HG03159 (cell line): Measurements from ENCODE around the gene THRB.

Experiments used
- ATAC-seq: cut with Tn5 transposase; IDR thresholded peaks from one replicate; pipeline ENCODE4 v1.9.1; 2021; ENCODE audit warnings: mild to moderate bottlenecking, moderate library complexity; ENCODE audit not compliant: unreplicated experiment

Gene THRB

DNA sequence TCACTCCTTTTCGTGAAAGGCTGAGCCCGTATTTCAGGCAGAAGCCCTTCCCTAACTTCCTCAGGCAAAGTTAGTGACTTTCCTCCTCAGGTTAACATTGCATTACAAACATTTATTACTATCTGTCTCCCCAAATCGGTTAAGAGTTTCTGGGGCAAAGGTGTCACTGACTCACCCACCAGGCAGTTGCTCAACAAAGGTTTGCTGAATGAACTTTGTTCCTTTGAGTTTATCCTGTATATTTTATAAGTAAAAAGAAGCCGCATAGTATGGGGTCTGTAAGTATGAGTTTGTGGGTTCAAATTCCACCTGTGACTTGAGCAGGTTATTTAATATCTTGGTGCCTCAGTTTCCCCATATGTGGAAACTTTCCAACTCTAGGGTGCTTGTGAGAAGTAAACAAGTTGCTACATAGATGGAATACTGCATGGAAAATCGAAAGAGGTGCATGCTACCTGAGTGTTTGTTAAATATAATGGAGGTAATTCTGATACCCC is 177.7 kb downstream of the THRB start:
- ATAC-seq = no peak

DNA sequence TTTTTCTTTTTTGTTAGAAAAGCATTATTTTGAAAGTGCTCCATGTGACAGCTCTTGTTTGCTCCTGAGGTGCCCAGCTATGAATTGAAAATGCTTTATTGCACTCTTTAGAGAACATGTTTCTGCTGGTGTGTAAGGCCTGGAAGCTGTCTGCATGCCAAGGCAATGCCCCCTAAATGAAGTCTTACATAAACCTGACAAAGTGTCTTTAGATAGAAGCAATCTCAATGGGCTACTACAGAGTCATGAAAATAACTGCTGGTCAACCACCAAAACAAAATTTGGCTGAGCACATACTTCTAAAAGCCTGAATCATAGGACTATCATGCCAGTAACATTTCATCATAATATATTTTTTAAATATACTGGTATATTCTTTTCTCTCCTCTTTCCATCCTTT is 178.7 kb downstream of the THRB start:
- no peak for ATAC-seq

DNA sequence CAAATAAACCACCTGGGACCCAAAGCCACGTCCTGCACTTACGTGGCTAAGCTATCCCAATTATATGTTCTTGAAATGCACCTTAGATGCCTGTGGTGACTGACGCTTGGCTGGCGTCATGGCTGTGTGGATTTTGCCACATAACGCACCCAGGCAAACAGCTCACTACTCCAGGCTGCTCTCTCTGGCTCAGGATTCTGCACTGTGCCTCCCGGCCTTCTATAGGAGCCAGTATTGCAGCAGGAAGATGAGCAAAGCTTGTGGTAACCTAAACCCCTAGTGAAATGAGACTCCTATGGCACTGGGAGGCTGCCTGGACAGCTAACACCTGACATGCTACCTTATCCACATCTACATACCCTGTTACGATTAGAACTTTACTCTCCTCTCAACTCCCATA is 179.3 kb downstream of the THRB start:
- ATAC-seq = no peak

DNA sequence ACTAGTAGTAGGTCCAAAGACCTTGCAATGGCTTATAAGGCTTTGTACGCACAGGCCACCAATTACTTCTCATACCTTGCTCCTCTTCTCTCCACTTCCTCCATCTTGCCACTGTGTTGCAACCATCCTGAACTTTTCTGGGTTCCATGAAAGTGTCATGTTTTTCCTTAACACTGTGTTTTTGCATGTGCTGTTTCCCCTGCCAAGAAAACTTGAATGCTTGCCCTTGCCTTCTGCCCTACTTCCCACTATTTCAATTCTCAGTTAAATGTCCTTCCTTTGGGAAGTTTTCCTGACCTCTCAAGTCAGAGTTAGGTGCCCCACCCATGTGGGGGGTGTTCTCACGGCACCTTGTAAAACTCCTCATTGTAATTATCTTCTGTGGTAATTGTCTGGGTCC is 182.8 kb downstream of the THRB start:
- no peak for ATAC-seq

DNA sequence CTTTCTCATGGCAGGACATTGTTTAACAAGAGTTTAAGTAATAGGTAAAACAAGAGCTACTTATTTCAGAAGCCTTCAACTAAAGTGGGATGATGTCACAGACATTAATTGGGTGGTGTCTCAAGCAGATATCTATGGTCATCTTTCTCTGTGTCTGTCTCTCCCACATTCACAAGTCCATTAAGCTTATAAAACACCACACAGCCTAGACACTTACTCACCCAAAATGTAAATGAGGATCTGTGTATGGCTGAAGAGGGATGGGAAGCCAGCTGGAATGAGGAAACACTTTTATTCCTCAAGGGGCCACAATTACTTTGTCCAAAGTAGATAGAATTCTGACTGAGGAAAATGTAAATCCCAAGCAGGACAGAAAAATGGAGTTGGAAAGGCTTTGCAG is 183.8 kb downstream of the THRB start:
- ATAC-seq = no peak

DNA sequence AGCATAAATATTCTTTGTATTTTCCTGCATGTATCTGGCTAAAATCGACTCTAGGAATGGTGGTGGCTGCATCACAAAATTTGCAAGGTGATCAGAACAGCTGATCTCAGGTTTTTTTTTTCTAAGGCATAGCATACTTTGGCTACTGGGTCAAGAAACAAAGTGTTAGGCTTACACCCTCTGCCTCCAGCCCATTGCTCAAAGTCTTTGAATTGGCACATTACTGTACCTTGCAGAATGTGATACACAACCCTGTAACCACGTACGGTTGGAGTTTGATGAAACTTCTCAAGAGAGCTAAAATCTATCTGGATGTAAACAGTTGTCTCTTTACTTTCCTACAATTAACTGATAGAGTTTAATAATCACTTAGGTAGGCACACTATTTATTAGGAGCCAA is 188.1 kb downstream of the THRB start:
- ATAC-seq = no peak

DNA sequence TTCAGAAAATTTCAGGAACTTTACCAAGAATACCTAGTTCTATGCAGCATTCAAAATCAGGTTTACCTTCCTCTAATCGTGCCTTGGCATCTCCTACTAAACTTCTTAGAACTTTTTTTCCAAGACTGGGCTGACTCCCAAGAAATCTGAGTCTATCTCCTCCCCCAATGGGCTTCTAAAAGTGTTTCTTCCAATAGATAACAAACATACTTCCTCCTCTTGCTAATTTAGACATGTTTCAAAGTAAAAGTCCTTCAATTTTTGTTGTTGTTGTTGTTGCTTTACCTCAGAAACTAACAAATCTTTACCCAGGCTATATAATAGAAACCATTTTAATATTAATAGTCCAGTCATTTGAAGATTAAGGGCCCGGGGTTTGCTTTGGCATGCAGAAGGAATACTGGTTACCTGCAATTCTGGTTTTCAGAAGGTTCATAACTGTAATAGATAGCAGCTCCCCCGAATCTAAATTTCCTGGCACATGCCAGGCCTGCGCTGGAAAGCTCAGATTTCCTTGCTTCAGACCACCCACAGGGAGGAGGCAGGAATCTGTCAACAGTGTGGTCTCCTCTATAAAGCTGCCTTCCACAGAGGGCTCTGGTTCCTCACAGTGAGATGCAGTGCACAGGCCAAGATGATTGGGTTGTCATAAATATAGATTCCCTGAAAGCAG is 188.7 kb downstream of the THRB start:
- ATAC-seq = no peak

DNA sequence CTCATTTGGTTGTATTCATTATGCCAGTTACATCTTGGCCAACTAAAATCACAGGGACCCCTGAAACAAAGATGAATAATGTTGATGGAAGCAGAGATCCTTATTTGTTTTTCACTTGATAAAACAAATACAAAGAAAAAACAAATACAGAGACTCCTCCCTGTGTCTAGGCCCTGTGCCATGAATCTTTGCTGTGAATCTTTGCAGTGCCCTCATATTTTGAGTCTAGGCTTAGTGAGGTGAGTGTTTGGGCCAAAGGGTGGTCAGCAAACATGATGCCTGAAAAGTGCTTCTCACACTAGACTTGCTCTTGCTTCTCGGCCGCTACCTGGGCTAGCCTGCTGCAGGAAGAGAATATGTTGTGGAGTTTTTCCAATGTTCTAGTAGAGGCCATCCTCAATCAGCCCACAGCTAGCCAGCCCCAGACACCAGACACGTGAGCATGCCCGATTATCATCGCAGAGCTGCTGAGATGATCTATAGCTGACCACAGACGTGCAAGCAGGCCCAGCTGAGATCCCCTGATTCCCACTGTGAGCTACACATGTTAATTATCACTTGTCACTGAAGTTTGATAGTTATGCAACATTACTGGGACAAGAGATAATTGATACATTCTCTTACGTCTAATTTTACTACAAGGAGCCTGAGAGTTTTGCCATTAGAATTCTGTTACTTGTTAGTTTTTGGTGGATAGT is 191.4 kb downstream of the THRB start:
- ATAC-seq = no peak

DNA sequence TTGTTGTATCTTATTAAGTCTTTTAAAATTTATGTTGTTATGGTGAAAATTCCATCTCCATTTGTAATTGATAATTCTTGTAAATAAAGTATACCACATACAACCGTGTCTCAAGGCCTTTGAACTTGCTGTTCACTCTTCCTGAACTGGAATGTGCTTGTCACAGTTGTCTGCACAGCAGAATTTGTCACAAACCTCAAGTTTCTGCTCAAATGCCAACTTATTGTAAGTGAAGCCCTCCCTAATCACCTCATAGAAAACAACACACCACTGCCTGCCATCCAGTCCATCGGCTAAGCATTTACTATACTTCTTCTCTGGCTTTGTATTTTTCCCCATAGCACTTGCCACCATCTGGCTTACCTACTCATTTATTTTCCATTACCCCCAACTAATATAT is 192.3 kb downstream of the THRB start:
- no peak for ATAC-seq

DNA sequence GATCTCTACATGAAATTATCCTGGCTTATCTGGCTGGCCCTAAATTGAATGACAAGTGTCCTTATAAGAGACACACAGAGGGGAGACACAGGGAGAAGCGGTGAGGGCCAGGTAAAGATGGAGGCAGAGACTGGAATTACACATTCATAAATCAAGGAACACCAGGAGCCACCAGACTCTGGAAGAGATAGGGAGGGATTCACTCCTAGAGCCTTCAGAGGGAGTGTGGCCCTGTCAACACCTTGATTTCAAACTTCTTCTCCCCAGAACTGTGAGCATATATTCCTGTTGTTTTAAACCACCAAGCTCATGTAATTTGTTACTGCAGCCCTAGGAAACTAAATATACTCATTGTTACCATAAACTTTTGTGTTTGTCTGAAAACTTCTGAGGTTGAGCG is 193.7 kb downstream of the THRB start:
- no peak for ATAC-seq

DNA sequence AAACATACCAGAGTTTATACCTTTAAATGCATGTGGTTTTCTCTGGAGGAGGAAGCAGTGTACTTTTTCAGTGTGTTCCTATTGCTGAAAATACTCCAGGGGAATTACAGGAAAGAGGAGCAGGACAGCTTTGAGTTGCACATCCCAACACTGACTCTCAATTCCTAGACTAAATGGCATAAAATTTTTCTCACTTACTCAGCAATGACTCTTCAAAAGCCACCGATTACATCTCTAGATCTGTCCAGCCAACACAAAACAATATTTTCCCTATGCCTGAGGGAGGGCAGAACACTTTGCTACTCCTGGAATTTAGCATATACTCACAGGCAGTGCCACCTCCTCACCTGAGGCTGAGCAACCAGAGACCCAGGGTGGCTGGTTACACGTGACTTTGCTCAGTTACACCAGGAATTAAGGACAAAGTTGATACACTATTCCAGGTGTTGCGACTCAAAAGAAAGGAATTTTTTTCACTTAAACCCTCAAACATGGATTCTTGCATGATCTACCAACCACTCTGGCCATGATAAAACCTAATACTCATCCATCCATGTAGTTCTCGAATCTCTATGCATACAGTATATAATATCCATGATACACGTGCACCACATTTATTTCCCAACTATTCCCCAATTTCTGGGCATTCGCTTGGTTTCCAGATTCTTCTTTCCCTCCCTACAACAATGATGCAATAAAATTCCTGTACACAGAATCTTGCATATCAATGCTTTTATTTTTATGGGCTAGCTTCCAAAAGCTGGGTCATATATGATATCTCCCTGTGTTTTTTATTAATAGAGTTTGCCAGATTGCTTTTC is 194.6 kb downstream of the THRB start:
- ATAC-seq = no peak

DNA sequence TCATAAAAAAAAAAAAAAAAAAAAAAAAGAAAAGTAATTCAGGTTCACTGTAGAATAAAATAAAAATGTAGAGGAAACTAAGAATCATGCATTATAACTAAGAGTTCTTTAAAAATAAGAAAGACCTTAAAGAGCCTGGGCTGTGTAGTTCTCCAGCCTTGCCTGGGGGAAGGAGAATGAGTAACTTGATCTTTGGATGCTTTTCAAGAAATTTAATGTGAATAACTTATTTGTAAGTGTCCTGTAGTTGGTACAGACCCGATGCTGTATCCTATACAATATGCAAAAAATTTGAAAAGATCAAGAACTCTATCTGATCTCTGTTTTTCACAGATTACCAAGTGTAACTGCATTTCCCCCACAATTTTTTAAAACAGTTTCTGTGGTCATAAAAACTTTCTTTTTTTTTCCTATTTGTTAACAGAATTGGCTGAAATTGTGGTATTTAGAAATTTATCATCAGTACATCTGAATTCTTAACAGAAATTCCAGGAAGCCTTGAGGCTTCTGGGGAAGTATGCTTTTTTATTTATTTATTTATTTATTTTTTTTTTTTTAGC is 195.3 kb downstream of the THRB start:
- no peak for ATAC-seq

DNA sequence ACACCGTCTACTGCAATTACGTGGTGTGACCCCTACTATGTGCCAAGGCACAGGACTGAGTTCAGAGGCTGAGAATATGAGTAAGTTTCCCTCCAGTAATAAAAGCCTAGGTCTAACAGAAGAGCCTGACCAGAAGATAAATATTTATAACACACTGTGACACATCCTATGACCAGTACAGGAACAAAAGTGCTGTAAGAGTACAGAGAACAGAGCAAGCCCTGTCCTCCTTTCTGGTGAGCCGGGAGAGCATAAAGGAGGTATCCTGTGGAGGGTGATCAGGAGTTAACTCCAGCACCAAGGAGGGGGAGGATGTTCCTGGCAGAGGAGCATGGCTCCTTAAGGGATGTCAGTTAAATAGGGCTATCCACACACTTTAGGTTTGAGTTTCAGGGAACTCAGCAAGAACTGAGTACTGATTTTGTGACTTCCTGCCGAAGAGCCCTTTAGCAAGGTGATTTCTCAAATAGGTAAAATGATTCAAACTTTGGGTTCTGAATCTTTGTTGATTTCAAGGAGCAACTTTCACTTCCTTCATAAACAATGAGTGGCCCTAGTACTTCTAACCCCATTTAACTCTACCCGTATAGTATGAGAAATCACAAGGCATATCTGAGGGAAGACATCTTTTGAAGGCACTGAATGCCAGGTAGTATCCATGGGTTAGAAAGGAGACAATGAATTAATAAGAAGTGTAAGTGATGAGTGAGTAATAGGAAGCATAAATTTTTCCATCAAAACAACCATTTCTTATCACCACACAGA is 198.0 kb downstream of the THRB start:
- no peak for ATAC-seq

DNA sequence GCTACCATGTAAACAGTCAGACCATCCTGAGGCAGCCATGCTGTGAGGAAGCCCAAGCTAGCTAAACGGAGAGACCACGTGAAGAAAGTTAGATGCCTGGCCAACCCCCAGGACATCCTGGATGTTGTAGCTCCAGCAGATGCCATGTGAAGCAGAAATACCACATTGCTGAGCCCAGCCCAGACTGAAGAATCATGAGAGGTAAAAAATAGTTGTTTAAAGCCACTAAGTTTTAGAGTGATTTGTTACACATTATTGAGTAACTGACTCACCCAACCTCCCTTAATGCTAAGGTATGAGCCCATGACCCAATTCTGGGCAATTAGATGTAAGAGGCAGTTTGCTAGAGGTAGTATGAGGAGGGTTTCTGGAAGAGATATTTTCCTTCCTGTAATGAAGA is 200.5 kb downstream of the THRB start:
- no peak for ATAC-seq

DNA sequence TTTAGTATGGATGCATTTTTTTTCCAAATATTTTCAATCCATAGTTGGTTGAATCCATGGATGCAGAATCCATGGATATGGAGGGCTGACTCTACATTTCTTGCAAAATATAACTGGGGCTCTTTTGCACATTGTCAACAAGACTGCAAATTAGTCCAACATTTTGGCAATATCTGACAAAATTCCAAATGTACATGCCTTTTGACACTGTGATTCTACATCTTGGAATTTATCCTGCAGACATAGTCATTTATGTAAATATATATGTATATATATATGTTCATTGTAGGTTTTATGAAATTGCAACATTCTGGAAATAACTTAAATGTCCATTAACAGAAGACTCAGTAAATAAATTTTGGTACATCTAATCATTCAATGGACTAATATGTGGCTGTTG is 203.0 kb downstream of the THRB start:
- ATAC-seq = no peak

DNA sequence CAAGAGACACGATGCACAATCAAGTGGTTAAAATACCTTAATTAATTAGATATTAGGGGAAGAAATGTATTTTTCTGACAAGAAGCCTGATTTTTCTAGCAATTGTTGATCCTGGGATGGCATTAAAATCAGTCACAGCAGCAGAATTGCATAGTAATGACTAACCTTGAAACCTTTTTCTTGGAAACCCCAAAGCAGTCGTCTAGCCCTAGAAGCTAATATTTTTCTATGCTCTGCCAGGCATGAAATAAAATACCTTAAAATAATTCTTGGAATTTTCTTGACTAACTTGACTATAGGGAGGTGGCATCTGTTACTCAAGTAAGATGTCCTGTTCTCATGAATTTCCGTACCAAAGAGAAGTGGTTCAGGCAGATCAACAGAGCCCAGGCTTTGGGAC is 204.1 kb downstream of the THRB start:
- ATAC-seq = no peak

DNA sequence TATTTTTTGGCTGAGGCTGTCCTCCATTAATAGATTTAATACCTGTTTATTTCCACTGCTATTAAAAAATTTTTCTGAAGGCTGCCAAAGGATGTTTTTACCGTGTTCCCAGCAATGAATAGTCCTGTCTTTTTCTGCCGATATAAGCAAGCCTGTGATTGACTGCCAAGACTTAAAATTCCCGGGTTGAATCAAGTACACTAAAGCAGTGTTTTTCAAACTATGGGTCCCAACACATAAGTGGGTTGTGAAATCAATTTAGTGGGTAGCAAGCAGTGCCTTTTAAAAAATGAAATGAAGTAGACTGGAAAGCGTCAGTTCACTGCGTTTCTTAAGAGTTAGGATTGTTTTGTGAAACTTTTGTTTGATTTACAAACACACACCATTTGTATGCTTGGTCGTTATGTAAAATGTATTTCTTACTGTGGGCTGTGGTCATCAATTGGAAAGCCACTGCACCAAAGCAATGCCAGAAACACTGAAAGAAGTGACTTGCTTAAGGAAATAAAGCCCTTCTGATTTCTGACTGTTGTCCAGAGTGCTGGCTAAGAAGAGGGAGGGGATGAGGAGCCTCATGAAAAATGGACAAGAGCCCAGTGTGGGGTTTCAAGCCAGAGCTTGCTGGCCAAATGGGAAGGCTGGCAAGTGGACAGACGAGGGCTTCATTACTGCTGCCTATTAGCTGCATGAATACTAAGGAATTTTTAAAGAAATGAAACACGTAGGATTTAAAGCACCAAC is 206.0 kb downstream of the THRB start:
- ATAC-seq = no peak

DNA sequence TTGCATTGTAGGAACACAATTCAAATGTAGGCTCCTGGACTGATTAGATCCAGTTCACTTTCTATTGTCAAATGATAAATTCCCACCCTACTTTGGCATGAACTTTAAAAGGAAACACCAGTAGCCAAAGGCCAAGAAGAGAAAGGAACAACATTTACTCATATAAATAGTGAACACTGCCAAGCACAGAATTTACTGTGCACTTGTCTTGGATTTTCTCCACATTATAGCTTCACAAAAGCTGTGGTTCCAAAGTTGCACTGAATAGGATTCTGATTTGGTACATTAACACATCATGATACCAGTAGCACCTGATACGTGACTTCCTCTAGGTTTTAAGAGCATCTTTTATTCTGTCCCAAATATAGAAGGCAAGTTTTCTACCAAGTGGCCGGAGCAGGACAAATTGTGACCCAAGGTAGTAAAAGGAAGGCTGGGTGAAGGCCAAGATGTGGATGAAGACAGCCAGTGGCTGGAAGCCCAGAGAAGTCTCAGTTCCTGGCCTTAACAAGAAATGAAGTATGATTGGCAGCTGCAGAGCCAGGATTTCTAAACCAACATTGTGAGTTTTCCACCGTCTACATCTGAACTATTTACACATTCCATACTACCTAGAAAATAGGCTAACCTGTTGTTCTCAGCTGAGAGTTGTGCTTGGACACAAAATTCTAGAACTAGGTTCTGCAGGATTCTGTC is 206.7 kb downstream of the THRB start:
- ATAC-seq = no peak

DNA sequence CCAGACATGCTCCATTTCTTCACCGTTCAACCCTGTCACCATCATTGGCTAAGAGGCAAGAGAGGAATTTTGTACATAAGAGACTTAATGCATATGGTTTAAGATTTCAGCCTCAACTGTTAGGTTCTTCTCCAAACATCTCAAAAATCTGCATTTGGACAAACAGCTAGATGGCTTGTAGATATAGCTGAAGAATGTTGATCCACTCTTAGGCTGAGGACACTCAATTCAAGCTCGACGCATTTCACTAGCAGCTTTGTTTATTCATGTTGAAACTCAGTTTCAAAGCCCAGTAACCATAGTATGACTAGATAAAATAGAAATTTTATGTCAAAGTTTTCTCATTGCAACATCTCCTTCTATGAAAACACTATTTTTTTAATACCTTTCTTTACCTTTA is 208.2 kb downstream of the THRB start:
- no peak for ATAC-seq

DNA sequence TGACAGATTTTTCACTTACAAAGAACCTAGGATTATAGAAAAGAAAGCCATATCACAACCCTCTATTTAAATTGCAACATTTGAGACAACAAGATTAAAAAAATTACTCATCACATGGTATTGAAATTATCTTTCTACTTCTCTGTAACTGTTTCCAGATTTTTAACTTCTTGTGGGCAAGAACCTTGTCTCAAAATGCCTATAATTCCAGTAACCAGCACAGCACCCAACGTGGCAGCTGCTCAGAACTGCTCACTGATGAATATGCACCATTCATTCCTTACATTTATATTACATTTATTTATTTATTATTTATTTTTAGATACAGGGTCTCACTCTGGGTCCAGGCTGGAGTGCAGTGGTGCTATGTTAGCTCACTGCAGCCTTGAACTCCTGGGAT is 216.1 kb downstream of the THRB start:
- ATAC-seq = no peak
